ENCODE measurements around the gene ZNF592.
"Not testable (repeated sequence)": the region's sequence is repeated elsewhere in the genome, so short reads cannot be mapped to it uniquely, and the experiment has no call there.

The ZNF592 gene
- 49.8 to 95.2 (median 87.6) reads per million in 3 experiments for total RNA-seq

GRCh38 chr15:84748274-84749110, at the start of gene ZNF592:
ZNF592 (plus strand) TSS chr15:84748592; CDS start chr15:84782676, 34,084 bp downstream.
- DNase-seq = peak; percentile 76

GRCh38 chr15:84699538-84700191, 48.7 kb upstream of the ZNF592 start:
- DNase-seq = no peak

GRCh38 chr15:84702961-84703482, 45.4 kb upstream of the ZNF592 start:
- DNase-seq = no peak

- DNase-seq = no peak
Measured at GRCh38 chr15:84703808-84704207, 44.6 kb upstream of the ZNF592 start.

GRCh38 chr15:84714372-84714771, 34.0 kb upstream of the ZNF592 start:
- DNase-seq = no peak

GRCh38 chr15:84714821-84715220, 33.6 kb upstream of the ZNF592 start:
- no peak for DNase-seq

- no peak for DNase-seq
Measured at GRCh38 chr15:84715441-84716035, 32.9 kb upstream of the ZNF592 start.

- peak; percentile 89 for DNase-seq
Measured at GRCh38 chr15:84716036-84716732, 32.2 kb upstream of the ZNF592 start, which contains the start of gene SEC11A. SEC11A (minus strand) TSS chr15:84716139; CDS start chr15:84716075, 64 bp downstream.

GRCh38 chr15:84721371-84721770, 27.0 kb upstream of the ZNF592 start:
- peak; percentile 33 for DNase-seq

- no peak for DNase-seq
Measured at GRCh38 chr15:84722628-84723027, 25.8 kb upstream of the ZNF592 start.

GRCh38 chr15:84725001-84725491, 23.3 kb upstream of the ZNF592 start:
- peak; percentile 42 for DNase-seq

- DNase-seq = no peak
Measured at GRCh38 chr15:84727429-84727828, 21.0 kb upstream of the ZNF592 start.

- no peak for DNase-seq
Measured at GRCh38 chr15:84731774-84732173, 16.6 kb upstream of the ZNF592 start.

GRCh38 chr15:84734794-84735479, 13.5 kb upstream of the ZNF592 start:
- DNase-seq = peak; percentile 74

GRCh38 chr15:84735480-84736061, 12.8 kb upstream of the ZNF592 start:
- DNase-seq = not testable (repeated sequence)

- peak; percentile 74 for DNase-seq
Measured at GRCh38 chr15:84736375-84736774, 12.0 kb upstream of the ZNF592 start.

- DNase-seq = no peak
Measured at GRCh38 chr15:84737005-84737404, 11.4 kb upstream of the ZNF592 start.

GRCh38 chr15:84740691-84741090, 7.7 kb upstream of the ZNF592 start:
- no peak for DNase-seq

- DNase-seq = no peak
Measured at GRCh38 chr15:84741121-84741520, 7.3 kb upstream of the ZNF592 start.

GRCh38 chr15:84747416-84748273, 747 bp upstream of the ZNF592 start:
- DNase-seq = peak; percentile 78
